ENCODE results near the gene TTC31. TPM values are rescaled to one million over a fixed set of nuclear protein-coding genes. Genes with fewer than 3 reads are reported as not detected.

The TTC31 gene
- total RNA-seq, 1 experiment from 2014 or later = 38.3 TPM

DNA sequence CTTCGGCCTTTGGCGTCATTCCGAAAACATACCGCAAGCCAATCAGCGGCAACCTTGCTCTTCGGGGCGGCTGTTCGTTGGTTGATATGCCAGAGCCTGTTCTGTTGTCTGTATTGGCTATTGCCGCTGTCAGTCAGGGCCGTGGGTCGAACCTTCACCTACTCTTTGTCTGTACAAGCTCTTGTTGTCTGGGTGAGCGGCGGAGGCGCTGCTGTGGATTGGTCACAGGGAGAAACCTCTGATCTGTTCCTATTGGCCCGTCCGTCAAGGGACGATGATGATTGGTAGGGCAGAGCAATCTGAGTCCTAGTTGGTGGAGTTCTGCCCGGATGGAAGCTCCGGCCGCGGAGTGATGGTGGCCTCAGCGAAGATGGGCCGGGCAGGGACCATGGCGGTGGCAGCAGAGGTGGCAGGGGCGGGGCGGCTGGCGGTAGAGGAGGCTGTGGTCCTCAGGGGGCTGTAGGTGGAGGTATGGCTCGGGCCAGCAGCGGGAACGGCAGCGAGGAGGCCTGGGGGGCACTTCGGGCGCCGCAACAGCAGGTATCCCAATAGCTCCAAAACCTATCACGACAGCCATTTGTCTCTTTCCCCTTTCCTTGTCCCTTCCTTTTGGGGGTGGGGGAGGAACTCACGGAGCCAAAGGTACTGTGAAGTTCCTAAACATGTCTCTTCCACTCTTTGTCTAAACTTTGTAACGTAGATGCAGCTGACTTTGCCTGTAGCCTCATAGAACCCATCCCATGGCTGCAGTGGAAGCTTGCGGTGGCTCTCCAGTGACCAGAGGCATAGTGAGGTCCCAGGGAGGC, 24.5 kb upstream of the TTC31 start, which contains the start of gene WBP1 (continued):
- TF ChIP-seq, protein P1, sequence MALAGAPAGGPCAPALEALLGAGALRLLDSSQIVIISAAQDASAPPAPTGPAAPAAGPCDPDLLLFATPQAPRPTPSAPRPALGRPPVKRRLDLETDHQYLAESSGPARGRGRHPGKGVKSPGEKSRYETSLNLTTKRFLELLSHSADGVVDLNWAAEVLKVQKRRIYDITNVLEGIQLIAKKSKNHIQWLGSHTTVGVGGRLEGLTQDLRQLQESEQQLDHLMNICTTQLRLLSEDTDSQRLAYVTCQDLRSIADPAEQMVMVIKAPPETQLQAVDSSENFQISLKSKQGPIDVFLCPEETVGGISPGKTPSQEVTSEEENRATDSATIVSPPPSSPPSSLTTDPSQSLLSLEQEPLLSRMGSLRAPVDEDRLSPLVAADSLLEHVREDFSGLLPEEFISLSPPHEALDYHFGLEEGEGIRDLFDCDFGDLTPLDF (CRISPR knock-in tag; IDR thresholded peaks at IDR 0.05) = no peak
- TF ChIP-seq, protein P2, sequence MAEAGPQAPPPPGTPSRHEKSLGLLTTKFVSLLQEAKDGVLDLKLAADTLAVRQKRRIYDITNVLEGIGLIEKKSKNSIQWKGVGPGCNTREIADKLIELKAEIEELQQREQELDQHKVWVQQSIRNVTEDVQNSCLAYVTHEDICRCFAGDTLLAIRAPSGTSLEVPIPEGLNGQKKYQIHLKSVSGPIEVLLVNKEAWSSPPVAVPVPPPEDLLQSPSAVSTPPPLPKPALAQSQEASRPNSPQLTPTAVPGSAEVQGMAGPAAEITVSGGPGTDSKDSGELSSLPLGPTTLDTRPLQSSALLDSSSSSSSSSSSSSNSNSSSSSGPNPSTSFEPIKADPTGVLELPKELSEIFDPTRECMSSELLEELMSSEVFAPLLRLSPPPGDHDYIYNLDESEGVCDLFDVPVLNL (CRISPR knock-in tag; IDR thresholded peaks at IDR 0.05; ENCODE audit: borderline replicate concordance, low read depth) = no peak
- TF ChIP-seq ZNF121 (CRISPR knock-in tag; IDR thresholded peaks at IDR 0.05) = no peak
- TF ChIP-seq ATF3 (CRISPR knock-in tag; conservative IDR thresholded peaks at IDR 0.05) = no peak

GRCh38 chr2:74458938-74459363, 23.9 kb upstream of the TTC31 start:
- no peak for DNase-seq (ENCODE audit: low spot score)
- ChIA-PET CTCF (interaction anchor here (1.2 to 3.1 kb wide), 9 partner anchors 10 to 124 kb away, joined by 3 to 18 read pairs (median 4); partner anchors contain the start of gene CCDC142), POLR2A (interaction anchor here (0.6 to 2.7 kb wide), 11 partner anchors 9 to 67 kb away, joined by 3 to 29 read pairs (median 6); partner anchors contain the start of genes LBX2, MRPL53, PCGF1 and RTKN)
- Mint-ChIP-seq H3K27me3 (ENCODE audit: low read depth) (no peaks in the 10 kb centered on the region), H3K4me3 (peak overlapping the region; percentile 96), H3K36me3 (peaks cover 9% of the 10 kb centered on the region), H3K27ac (peak overlapping the region; percentile 93), H3K9me3 (no peaks in the 10 kb centered on the region), H3K4me1 (peaks cover 38% of the 10 kb centered on the region)
- TF ChIP-seq KAT7 (CRISPR knock-in tag; IDR thresholded peaks at IDR 0.05; ENCODE audit: borderline replicate concordance) (no peak), ATF1 (CRISPR knock-in tag; IDR thresholded peaks at IDR 0.05) (no peak), GRHL2 (CRISPR knock-in tag; IDR thresholded peaks at IDR 0.05; ENCODE audit: insufficient replicate concordance, severe bottlenecking) (no peak), NR2C2 (CRISPR knock-in tag; IDR thresholded peaks at IDR 0.05) (no peak), ZNF512 (CRISPR knock-in tag; IDR thresholded peaks at IDR 0.05; ENCODE audit: borderline replicate concordance) (no peak), ZNF232 (CRISPR knock-in tag; IDR thresholded peaks at IDR 0.05) (no peak), ZNF396 (CRISPR knock-in tag; IDR thresholded peaks at IDR 0.05; ENCODE audit: borderline replicate concordance) (no peak), NFATC4 (CRISPR knock-in tag; IDR thresholded peaks at IDR 0.05) (no peak), OVOL2 (CRISPR knock-in tag; IDR thresholded peaks at IDR 0.05; ENCODE audit: borderline replicate concordance) (no peak), TEAD4 (CRISPR knock-in tag; IDR thresholded peaks at IDR 0.05) (no peak), TP53 (CRISPR knock-in tag; IDR thresholded peaks at IDR 0.05) (no peak), PREB (CRISPR knock-in tag; IDR thresholded peaks at IDR 0.05; ENCODE audit: borderline replicate concordance) (no peak)
- TF ChIP-seq, protein P3, sequence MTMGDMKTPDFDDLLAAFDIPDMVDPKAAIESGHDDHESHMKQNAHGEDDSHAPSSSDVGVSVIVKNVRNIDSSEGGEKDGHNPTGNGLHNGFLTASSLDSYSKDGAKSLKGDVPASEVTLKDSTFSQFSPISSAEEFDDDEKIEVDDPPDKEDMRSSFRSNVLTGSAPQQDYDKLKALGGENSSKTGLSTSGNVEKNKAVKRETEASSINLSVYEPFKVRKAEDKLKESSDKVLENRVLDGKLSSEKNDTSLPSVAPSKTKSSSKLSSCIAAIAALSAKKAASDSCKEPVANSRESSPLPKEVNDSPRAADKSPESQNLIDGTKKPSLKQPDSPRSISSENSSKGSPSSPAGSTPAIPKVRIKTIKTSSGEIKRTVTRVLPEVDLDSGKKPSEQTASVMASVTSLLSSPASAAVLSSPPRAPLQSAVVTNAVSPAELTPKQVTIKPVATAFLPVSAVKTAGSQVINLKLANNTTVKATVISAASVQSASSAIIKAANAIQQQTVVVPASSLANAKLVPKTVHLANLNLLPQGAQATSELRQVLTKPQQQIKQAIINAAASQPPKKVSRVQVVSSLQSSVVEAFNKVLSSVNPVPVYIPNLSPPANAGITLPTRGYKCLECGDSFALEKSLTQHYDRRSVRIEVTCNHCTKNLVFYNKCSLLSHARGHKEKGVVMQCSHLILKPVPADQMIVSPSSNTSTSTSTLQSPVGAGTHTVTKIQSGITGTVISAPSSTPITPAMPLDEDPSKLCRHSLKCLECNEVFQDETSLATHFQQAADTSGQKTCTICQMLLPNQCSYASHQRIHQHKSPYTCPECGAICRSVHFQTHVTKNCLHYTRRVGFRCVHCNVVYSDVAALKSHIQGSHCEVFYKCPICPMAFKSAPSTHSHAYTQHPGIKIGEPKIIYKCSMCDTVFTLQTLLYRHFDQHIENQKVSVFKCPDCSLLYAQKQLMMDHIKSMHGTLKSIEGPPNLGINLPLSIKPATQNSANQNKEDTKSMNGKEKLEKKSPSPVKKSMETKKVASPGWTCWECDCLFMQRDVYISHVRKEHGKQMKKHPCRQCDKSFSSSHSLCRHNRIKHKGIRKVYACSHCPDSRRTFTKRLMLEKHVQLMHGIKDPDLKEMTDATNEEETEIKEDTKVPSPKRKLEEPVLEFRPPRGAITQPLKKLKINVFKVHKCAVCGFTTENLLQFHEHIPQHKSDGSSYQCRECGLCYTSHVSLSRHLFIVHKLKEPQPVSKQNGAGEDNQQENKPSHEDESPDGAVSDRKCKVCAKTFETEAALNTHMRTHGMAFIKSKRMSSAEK (CRISPR knock-in tag; IDR thresholded peaks at IDR 0.05; ENCODE audit: borderline replicate concordance) = no peak
- TF ChIP-seq, protein P2 (CRISPR knock-in tag; IDR thresholded peaks at IDR 0.05; ENCODE audit: borderline replicate concordance, low read depth) = no peak
- TF ChIP-seq, protein P4, sequence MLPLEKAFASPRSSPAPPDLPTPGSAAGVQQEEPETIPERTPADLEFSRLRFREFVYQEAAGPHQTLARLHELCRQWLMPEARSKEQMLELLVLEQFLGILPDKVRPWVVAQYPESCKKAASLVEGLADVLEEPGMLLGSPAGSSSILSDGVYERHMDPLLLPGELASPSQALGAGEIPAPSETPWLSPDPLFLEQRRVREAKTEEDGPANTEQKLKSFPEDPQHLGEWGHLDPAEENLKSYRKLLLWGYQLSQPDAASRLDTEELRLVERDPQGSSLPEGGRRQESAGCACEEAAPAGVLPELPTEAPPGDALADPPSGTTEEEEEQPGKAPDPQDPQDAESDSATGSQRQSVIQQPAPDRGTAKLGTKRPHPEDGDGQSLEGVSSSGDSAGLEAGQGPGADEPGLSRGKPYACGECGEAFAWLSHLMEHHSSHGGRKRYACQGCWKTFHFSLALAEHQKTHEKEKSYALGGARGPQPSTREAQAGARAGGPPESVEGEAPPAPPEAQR (CRISPR knock-in tag; IDR thresholded peaks at IDR 0.05) = no peak
- no peak for ATAC-seq
